Measurements from ENCODE around the gene SOWAHA. TPM values are rescaled to one million over a fixed set of nuclear protein-coding genes. Genes with fewer than 3 reads are reported as not detected.

SOWAHA gene
- total and polyA plus RNA-seq, 2 donors (not counting 3 experiments of a cell fraction or from before 2014, with no cell fraction given), result not detected

GRCh38 chr5:132821791-132822190 lies 8.7 kb downstream of the SOWAHA start:
- ChIA-PET CTCF (interaction anchor here (1.0 to 5.9 kb wide), 4 partner anchors 12 to 295 kb away, joined by 3 to 179 read pairs (median 48); no protein-coding TSS in a partner anchor), POLR2A (no interaction called here)
- Histone ChIP-seq H3K4me2 (ENCODE audit: insufficient read depth, low read length) (no peak overlapping the region), H3K27me3 (ENCODE audit: control insufficient read depth in 2 of 2, insufficient read depth in 2 of 2, low read length in 2 of 2) (no peaks in the 10 kb centered on the region), H3K9ac (replicated peaks; ENCODE audit: extremely low read depth, insufficient read depth, low read length) (no peak overlapping the region), H3K4me3 (replicated peaks in 1 of 3; ENCODE audit: insufficient read depth in 1 of 3, low read depth in 1 of 3, low read length in 3 of 3) (no peak overlapping the region), H3K79me2 (ENCODE audit: control insufficient read depth, insufficient read depth, low read length) (no peaks in the 10 kb centered on the region), H3K9me1 (replicated peaks; ENCODE audit: control insufficient read depth, extremely low read depth, insufficient read depth, low read length) (no peaks in the 10 kb centered on the region), H3K9me3 (replicated peaks; ENCODE audit: control insufficient read depth, insufficient read depth, low read length) (no peaks in the 10 kb centered on the region), H4K20me1 (replicated peaks; ENCODE audit: control insufficient read depth, extremely low read depth, insufficient read depth, low read length) (no peaks in the 10 kb centered on the region), H2AFZ (ENCODE audit: low read depth, low read length) (no peak overlapping the region), H3K27ac (ENCODE audit: insufficient read depth, low read depth, low read length) (no peak overlapping the region), H3K4me1 (ENCODE audit: control insufficient read depth, extremely low read depth, insufficient read depth, low read length) (peaks cover 6% of the 10 kb centered on the region), H3K36me3 (ENCODE audit: control insufficient read depth in 2 of 2, extremely low read depth in 1 of 2, insufficient read depth in 2 of 2, low read length in 2 of 2) (peaks cover 2 to 4% of the 10 kb centered on the region in 2 experiments)
- dilution Hi-C loops (cut with MboI; ENCODE audit: extremely low pct_ligation_motif_present, low sequenced_read_pairs) (no loop called here), intact Hi-C loops (cut with micrococcal nuclease) (loop anchor here (2.0 to 10.0 kb wide), 4 partner anchors 45 to 527 kb away; partner anchors contain the start of genes SEPTIN8 and SLC22A4)
- TF ChIP-seq MYC (IDR thresholded peaks at IDR 0.05; ENCODE audit: low read depth, low read length) (no peak), EZH2 (IDR thresholded peaks at IDR 0.05; ENCODE audit: borderline replicate concordance, low read depth, low read length, severe bottlenecking) (no peak), POLR2AphosphoS5 (IDR thresholded peaks at IDR 0.05; ENCODE audit: insufficient read depth, low read depth, low read length) (no peak), FOS (IDR thresholded peaks at IDR 0.05; ENCODE audit: borderline replicate concordance, insufficient read depth, low read length) (no peak), JUN (IDR thresholded peaks at IDR 0.05; ENCODE audit: borderline replicate concordance, insufficient read depth, insufficient read length, low read depth) (no peak), POLR2A (IDR thresholded peaks at IDR 0.05; ENCODE audit: low read depth, low read length) (no peak), MAX (IDR thresholded peaks at IDR 0.05; ENCODE audit: insufficient read depth, insufficient read length) (no peak), GATA2 (IDR thresholded peaks at IDR 0.05; ENCODE audit: insufficient read depth, insufficient read length, low read depth, low read length) (no peak)
- TF ChIP-seq, protein P1, sequence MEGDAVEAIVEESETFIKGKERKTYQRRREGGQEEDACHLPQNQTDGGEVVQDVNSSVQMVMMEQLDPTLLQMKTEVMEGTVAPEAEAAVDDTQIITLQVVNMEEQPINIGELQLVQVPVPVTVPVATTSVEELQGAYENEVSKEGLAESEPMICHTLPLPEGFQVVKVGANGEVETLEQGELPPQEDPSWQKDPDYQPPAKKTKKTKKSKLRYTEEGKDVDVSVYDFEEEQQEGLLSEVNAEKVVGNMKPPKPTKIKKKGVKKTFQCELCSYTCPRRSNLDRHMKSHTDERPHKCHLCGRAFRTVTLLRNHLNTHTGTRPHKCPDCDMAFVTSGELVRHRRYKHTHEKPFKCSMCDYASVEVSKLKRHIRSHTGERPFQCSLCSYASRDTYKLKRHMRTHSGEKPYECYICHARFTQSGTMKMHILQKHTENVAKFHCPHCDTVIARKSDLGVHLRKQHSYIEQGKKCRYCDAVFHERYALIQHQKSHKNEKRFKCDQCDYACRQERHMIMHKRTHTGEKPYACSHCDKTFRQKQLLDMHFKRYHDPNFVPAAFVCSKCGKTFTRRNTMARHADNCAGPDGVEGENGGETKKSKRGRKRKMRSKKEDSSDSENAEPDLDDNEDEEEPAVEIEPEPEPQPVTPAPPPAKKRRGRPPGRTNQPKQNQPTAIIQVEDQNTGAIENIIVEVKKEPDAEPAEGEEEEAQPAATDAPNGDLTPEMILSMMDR (IDR thresholded peaks at IDR 0.05; ENCODE audit: extremely low read depth in 1 of 2, insufficient read depth in 1 of 2, low read depth in 1 of 2, low read length in 2 of 2), result no peak
- BruUV-seq (replicated peaks), result no TSS peak
- DNase-seq (ENCODE audit: low read depth, low spot score) (peak; percentile 41), FAIRE-seq (no peak)

Measured in endothelial cell of umbilical vein (primary cell).